ENCODE results near the gene SLC8A3. TPM values are rescaled to one million over a fixed set of nuclear protein-coding genes. Genes with fewer than 3 reads are reported as not detected.
A peak's percentile ranks its signal among the peaks of the same experiment; 100 is the strongest.

Gene SLC8A3
- total RNA-seq, 2 donors from 2014 or later: under 0.01 to 0.66 TPM

DNA sequence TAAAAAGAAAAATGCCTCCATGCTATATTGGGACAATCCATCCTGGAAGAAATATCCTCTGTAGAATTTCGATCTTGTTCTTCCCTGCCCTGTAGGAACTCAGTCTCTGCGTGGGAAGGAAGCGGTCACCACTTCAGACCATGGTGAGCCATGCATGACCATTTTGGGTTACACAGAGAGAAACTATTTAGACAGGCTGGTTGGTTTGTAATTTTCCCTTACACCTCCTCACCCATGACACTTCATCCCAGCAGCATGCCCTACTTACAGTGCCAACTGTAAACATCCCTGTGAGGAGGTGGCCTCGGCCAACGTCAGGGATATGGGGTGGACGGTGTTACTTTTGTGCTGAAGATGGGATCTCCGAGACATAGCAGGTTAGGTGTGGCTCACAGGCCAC lies 188.2 kb downstream of the SLC8A3 start:
- no peak for DNase-seq
- no peaks in the 10 kb centered on the region for H3K36me3 ChIP-seq (replicated peaks in 1 of 2; ENCODE audit: insufficient read depth in 1 of 2, low read depth in 2 of 2)
- H3K4me1 ChIP-seq: peaks cover 56% of the 10 kb centered on the region
- intact Hi-C loops (cut with DNase I): no loop called here
- TF ChIP-seq POLR2A (IDR thresholded peaks at IDR 0.05): no peak
- 93% methylated on average over 7 of the region's 7 CpGs for WGBS, 2 donors
- no peak for ATAC-seq
- H3K4me3 ChIP-seq: no peak overlapping the region
- H3K27me3 ChIP-seq: no peaks in the 10 kb centered on the region
- no peaks in the 10 kb centered on the region for H3K9me3 ChIP-seq
- no peak overlapping the region for H3K27ac ChIP-seq

- no peaks in the 10 kb centered on the region for H3K36me3 ChIP-seq (replicated peaks in 1 of 2; ENCODE audit: insufficient read depth in 1 of 2, low read depth in 2 of 2)
- TF ChIP-seq POLR2A (IDR thresholded peaks at IDR 0.05): peak in 1 of 3 donors; percentile 6
- TF ChIP-seq, protein P1, sequence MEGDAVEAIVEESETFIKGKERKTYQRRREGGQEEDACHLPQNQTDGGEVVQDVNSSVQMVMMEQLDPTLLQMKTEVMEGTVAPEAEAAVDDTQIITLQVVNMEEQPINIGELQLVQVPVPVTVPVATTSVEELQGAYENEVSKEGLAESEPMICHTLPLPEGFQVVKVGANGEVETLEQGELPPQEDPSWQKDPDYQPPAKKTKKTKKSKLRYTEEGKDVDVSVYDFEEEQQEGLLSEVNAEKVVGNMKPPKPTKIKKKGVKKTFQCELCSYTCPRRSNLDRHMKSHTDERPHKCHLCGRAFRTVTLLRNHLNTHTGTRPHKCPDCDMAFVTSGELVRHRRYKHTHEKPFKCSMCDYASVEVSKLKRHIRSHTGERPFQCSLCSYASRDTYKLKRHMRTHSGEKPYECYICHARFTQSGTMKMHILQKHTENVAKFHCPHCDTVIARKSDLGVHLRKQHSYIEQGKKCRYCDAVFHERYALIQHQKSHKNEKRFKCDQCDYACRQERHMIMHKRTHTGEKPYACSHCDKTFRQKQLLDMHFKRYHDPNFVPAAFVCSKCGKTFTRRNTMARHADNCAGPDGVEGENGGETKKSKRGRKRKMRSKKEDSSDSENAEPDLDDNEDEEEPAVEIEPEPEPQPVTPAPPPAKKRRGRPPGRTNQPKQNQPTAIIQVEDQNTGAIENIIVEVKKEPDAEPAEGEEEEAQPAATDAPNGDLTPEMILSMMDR (IDR thresholded peaks at IDR 0.05): no peak
- DNase-seq (peak; percentile 76 to 89 (median 82)), ATAC-seq (peak; percentile 84)
- H3K27me3 ChIP-seq: no peaks in the 10 kb centered on the region
- H3K9me3 ChIP-seq: no peaks in the 10 kb centered on the region
- no peak overlapping the region for H3K4me3 ChIP-seq
- 29 to 58% methylated on average over 10 of the region's 10 CpGs for WGBS, 2 donors
- H3K4me1 ChIP-seq: peaks cover 46% of the 10 kb centered on the region
- H3K27ac ChIP-seq: peak overlapping the region; percentile 61 to 86 (median 83)
- intact Hi-C loops (cut with DNase I): no loop called here
Measured at GRCh38 chr14:69999261-69999674, 189.5 kb downstream of the SLC8A3 start.

- intact Hi-C loops (cut with DNase I): no loop called here
- Histone ChIP-seq H3K27ac (peak overlapping the region; percentile 61 to 86 (median 83)), H3K4me3 (no peak overlapping the region), H3K27me3 (no peaks in the 10 kb centered on the region), H3K4me1 (peaks cover 46% of the 10 kb centered on the region), H3K9me3 (no peaks in the 10 kb centered on the region), H3K36me3 (replicated peaks in 1 of 2; ENCODE audit: insufficient read depth in 1 of 2, low read depth in 2 of 2) (no peaks in the 10 kb centered on the region)
- TF ChIP-seq, protein P1 (IDR thresholded peaks at IDR 0.05): no peak
- no peak for TF ChIP-seq POLR2A (IDR thresholded peaks at IDR 0.05)
- ATAC-seq (peak; percentile 88), DNase-seq (peak; percentile 72 to 85 (median 80))
- 22 to 38% methylated on average over 5 of the region's 5 CpGs for WGBS, 2 donors
Measured at GRCh38 chr14:69997849-69998248, 190.9 kb downstream of the SLC8A3 start.

GRCh38 chr14:69996216-69996615 lies 192.5 kb downstream of the SLC8A3 start:
- H3K27me3 ChIP-seq: no peaks in the 10 kb centered on the region
- H3K4me1 ChIP-seq: peaks cover 40% of the 10 kb centered on the region
- no peaks in the 10 kb centered on the region for H3K36me3 ChIP-seq (replicated peaks in 1 of 2; ENCODE audit: insufficient read depth in 1 of 2, low read depth in 2 of 2)
- TF ChIP-seq POLR2A (IDR thresholded peaks at IDR 0.05): no peak
- TF ChIP-seq, protein P1 (IDR thresholded peaks at IDR 0.05): no peak
- no peak overlapping the region for H3K4me3 ChIP-seq
- DNase-seq (no peak), ATAC-seq (no peak)
- H3K9me3 ChIP-seq: no peaks in the 10 kb centered on the region
- 81 to 100% methylated on average over 1 of the region's 1 CpG for WGBS, 2 donors
- intact Hi-C loops (cut with DNase I): no loop called here
- H3K27ac ChIP-seq: no peak overlapping the region

Other genes with a start within 250 kb of the SLC8A3 start
- gene COX16, start 170.7 kb upstream of the SLC8A3 start, total RNA-seq: 10 to 100 TPM; 18.5 to 25.4 TPM
- 10 to 100 TPM; 10.5 to 21.5 TPM for gene SYNJ2BP, start 228.1 kb upstream of the SLC8A3 start, total RNA-seq